Esophagus muscularis mucosa (tissue), 3 donors: ENCODE data around the gene TMEM150A.

Experiments used
- POLR2A ChIP-seq: fragments of 450-650 bp; IDR thresholded peaks from one replicate; pipeline ENCODE4 v1.6.1; 2017; ENCODE audit warnings: antibody characterized with exemption, moderate library complexity, mild to moderate bottlenecking, low read depth
- TF ChIP-seq, protein P1 (sequence below), 3 experiments: fragments of 200-600 bp in 2 of 3; fragments of 450-650 bp in 1 of 3; sonication (generic) in 2 of 3; IDR thresholded peaks; one replicate each; pipeline ENCODE4 v1.5.1; 2017 to 2019; ENCODE audit warnings: antibody characterized with exemption in 3 of 3, mild to moderate bottlenecking in 2 of 3, moderate library complexity in 1 of 3

DNA sequence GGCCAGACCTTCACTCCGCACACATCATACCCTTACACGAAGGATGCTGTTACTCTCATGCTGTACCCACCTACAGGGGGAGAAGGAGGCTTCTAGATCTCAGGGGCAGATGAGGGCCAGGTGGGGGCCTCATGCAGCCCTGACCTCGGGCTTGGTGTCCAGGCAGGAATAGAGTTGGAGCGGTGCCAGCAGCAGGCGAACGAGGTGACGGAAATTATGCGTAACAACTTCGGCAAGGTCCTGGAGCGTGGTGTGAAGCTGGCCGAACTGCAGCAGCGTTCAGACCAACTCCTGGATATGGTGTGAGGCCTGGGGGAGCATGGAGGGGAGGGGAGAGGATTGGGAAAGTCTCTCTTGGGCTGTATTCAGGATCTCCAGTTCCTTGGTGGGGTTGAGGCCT lies 10.9 kb downstream of the TMEM150A start:
- TF ChIP-seq, protein P1, sequence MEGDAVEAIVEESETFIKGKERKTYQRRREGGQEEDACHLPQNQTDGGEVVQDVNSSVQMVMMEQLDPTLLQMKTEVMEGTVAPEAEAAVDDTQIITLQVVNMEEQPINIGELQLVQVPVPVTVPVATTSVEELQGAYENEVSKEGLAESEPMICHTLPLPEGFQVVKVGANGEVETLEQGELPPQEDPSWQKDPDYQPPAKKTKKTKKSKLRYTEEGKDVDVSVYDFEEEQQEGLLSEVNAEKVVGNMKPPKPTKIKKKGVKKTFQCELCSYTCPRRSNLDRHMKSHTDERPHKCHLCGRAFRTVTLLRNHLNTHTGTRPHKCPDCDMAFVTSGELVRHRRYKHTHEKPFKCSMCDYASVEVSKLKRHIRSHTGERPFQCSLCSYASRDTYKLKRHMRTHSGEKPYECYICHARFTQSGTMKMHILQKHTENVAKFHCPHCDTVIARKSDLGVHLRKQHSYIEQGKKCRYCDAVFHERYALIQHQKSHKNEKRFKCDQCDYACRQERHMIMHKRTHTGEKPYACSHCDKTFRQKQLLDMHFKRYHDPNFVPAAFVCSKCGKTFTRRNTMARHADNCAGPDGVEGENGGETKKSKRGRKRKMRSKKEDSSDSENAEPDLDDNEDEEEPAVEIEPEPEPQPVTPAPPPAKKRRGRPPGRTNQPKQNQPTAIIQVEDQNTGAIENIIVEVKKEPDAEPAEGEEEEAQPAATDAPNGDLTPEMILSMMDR (IDR thresholded peaks at IDR 0.05): no peak
- no peak for TF ChIP-seq POLR2A
